BLaER1 treated with 17β-estradiol and CSF1 and Interleukin-3, amounts not matched to agents 10 nM and 100 nM (cell line): ENCODE results near the gene DIABLO.

ENCODE experiments used
- H3K27ac ChIP-seq, 11 experiments: shearing (Covaris generic); formaldehyde crosslinking; 2 replicates each; pipeline ENCODE4 v1.8.1; 2022
- H3K27me3 ChIP-seq, 11 experiments: shearing (Covaris generic); formaldehyde crosslinking; 2 replicates each; pipeline ENCODE4 v1.8.1; 2022
- H3K36me3 ChIP-seq, 11 experiments: shearing (Covaris generic); formaldehyde crosslinking; 2 replicates each; pipeline ENCODE4 v1.8.1; 2022
- H3K4me1 ChIP-seq, 10 experiments: shearing (Covaris generic); formaldehyde crosslinking; 2 replicates each; pipeline ENCODE4 v1.8.1; 2022
- H3K4me2 ChIP-seq, 11 experiments: shearing (Covaris generic); formaldehyde crosslinking; 2 replicates each; pipeline ENCODE4 v1.8.1; 2022
- H3K4me3 ChIP-seq, 10 experiments: shearing (Covaris generic); formaldehyde crosslinking; 2 replicates each; pipeline ENCODE4 v1.8.1; 2022
- H3K9ac ChIP-seq, 11 experiments: shearing (Covaris generic); formaldehyde crosslinking; 2 replicates each; pipeline ENCODE4 v1.8.1; 2022
- H3K9me3 ChIP-seq, 11 experiments: shearing (Covaris generic); formaldehyde crosslinking; replicated peaks in 1 of 11; 2 replicates each; pipeline ENCODE4 v1.8.1; 2022
- H4K20me1 ChIP-seq, 11 experiments: shearing (Covaris generic); formaldehyde crosslinking; 2 replicates each; pipeline ENCODE4 v1.8.1; 2022
- Cebpa-rat ChIP-seq, 11 experiments: shearing (Covaris generic); IDR thresholded peaks; 2 replicates each; pipeline ENCODE4 v1.8.1; 2022

The DIABLO gene

DNA sequence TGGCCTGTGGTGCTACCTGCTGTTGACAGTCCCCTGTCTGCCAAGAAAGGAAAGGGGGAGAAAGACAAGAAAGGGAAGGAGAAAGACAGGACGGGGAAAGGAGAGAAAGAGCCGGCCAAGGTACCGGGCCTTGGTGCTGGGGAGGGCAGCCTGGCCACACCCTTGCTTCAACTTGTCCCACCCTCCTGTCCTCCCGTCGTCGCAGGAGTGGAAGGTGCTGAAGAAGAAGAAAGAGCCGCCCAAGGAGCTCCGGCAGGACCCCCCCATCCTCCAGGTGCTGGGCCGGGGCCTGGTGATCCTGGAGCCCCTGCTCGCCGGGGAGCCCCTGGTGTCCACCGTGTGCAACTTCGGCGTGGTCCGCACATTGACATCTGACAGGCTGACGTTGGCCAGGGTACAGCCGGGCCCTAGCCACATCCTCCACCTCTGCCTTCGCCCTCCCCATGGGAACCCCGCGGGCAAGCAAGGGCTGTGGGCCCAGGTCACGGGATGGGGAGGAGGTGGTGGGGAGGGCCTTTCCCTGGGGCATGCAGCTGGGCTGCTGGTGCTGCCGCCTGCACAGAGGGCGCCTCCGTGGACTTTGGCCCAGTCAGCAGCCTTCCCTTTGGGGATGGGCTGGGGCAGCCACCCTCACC is 25.2 kb downstream of the DIABLO start:
- Histone ChIP-seq H3K36me3 (no peaks in the 10 kb centered on the region), H3K9ac (peak overlapping the region in 6 of 11 experiments; percentile 6 to 57 (median 18); a peak in 7 of 22 replicates), H3K4me3 (no peak overlapping the region; a peak in 1 of 20 replicates), H3K4me2 (peak overlapping the region; percentile 62 to 95 (median 83)), H3K27me3 (peaks cover 42 to 62% (median 48%) of the 10 kb centered on the region in 11 experiments), H3K27ac (peak overlapping the region in 1 of 11 experiments; percentile 14; a peak in 1 of 22 replicates), H3K9me3 (peaks cover 2 to 10% (median 4%) of the 10 kb centered on the region in 11 experiments), H4K20me1 (peaks cover 10 to 40% (median 22%) of the 10 kb centered on the region in 11 experiments; a peak in 20 of 22 replicates), H3K4me1 (peaks cover 40 to 77% (median 72%) of the 10 kb centered on the region in 10 experiments)
- TF ChIP-seq Cebpa-rat (IDR thresholded peaks at IDR 0.05) = no peak

DNA sequence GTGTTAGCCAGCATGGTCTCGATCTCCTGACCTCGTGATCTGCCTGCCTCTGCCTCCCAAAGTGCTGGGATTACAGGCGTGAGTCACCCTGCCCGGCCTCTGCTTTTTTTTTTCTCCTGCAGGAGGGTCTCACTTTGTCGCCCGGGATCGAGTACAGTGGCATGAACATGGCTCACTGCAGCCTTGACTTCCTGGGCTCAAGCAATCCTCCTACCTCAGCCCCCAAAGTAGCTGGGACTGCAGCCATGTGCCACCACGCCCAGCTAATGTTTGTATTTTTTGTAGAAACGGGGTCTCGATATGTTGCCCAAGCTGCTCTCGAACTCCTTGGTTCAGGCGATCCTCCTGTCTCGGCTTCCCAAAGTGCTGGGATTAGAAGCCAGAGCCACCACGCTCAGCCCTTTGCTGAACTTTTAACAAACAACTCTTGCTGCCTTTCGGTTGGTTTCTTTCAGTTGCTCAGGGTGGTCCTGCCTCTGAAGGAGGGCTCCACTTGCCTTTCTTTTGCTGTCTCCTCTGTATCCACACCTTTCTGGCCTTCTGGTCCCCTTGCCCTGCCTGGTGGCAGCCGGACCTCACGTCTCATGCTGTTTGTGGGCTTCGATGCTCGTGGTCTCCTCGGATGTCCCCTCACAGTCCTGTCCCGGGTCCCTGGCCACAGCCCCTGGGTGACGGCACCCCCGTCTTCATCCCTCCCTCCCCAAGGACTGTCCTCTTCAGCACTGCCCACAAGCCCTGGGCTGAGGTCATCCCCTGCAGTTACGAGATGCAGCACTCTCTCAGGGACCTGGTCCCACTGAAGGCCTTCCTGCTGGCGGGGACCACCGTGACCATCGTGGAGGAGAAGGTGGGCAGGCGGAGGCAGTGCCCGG is 26.1 kb downstream of the DIABLO start:
- H3K36me3 ChIP-seq = no peaks in the 10 kb centered on the region
- peaks cover 31 to 74% (median 70%) of the 10 kb centered on the region in 10 experiments for H3K4me1 ChIP-seq
- H3K9me3 ChIP-seq = peaks cover 12 to 19% (median 14%) of the 10 kb centered on the region in 11 experiments
- TF ChIP-seq Cebpa-rat (IDR thresholded peaks at IDR 0.05) = no peak
- H3K27ac ChIP-seq = no peak overlapping the region
- peak overlapping the region in 1 of 11 experiments; percentile 57; a peak in 3 of 22 replicates for H3K9ac ChIP-seq
- H3K4me3 ChIP-seq = no peak overlapping the region
- peaks cover under 1 to 31% (median 12%) of the 10 kb centered on the region in 11 experiments; a peak in 20 of 22 replicates for H4K20me1 ChIP-seq
- H3K4me2 ChIP-seq = peak overlapping the region in 9 of 11 experiments; percentile 70 to 95 (median 85); a peak in 18 of 22 replicates
- peaks cover 32 to 53% (median 39%) of the 10 kb centered on the region in 11 experiments for H3K27me3 ChIP-seq

DNA sequence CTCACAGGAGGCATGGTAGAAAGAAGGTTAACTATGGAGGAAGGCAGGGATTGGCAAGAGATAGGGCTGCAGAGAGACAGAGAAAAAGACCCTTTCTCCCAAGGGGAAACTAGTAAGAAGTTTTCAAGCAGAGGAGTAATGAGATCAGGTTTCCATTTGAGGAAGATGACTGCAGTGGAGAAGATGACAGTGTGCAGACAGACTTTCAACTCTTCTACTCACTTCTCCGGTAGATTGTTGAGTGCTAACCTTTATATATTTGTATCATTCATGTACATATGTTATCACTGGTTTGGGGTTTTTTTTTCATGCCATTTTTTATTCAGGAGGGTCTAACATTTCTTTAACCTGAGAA is 28.3 kb downstream of the DIABLO start:
- Histone ChIP-seq H3K4me2 (peak overlapping the region; percentile 22 to 94 (median 70); a peak in 21 of 22 replicates), H3K27ac (no peak overlapping the region), H3K4me1 (peaks cover 22 to 60% (median 54%) of the 10 kb centered on the region in 10 experiments), H3K36me3 (no peaks in the 10 kb centered on the region), H3K4me3 (no peak overlapping the region), H3K9me3 (peaks cover 12 to 25% (median 19%) of the 10 kb centered on the region in 11 experiments), H3K27me3 (peaks cover 11 to 32% (median 17%) of the 10 kb centered on the region in 11 experiments), H4K20me1 (peaks cover 0 to 13% (median 0%) of the 10 kb centered on the region in 11 experiments; a peak in 4 of 22 replicates), H3K9ac (no peak overlapping the region)
- TF ChIP-seq Cebpa-rat (IDR thresholded peaks at IDR 0.05) = no peak

DNA sequence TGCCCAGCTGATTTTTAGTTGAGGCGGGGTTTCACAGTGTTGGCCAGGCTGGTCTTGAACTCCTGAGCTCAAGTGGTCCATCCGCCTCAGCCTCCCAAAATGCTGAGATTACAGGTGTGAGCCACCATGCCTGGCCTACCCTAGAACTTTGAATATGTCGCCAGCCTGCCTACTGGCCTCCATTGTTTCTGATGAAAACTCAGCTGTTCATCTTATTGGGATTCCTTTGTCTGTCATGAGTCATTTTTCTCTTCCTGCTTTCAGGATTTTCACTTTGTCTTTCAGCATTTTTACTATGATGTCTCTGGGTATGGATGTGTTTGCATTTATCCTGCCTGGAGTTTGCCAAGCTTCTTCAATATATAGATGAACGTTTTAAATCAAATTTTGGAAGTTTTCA is 30.4 kb downstream of the DIABLO start:
- no peak for TF ChIP-seq Cebpa-rat (IDR thresholded peaks at IDR 0.05)
- Histone ChIP-seq H3K9ac (no peak overlapping the region), H4K20me1 (peaks cover 0 to 7% (median 0%) of the 10 kb centered on the region in 11 experiments; a peak in 3 of 22 replicates)

DNA sequence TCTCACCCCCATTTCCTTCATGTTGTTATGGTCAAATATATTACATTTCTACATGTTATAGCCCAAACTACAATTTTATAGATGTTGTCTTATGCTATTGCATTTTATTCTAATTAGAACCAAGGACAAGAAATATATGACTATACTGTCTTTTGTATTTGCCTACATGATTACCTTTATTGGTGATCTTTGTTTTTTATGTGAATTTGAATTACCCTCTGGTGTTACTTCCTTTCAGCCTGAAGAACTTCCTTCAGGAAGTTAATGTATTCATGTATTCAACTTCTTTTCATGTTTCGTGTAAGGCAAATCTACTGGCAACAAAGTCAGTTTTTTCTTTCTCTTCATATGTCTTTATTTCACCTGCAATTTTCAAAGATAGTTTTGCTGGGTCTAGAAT is 31.0 kb downstream of the DIABLO start:
- Histone ChIP-seq H3K27ac (no peak overlapping the region), H3K9ac (no peak overlapping the region), H3K4me1 (peaks cover 9 to 53% (median 46%) of the 10 kb centered on the region in 10 experiments), H4K20me1 (peaks cover 0 to 7% (median 0%) of the 10 kb centered on the region in 11 experiments; a peak in 2 of 22 replicates), H3K4me2 (no peak overlapping the region), H3K27me3 (peaks cover 0 to 4% (median 0%) of the 10 kb centered on the region in 11 experiments; a peak in 4 of 22 replicates), H3K36me3 (no peaks in the 10 kb centered on the region), H3K4me3 (no peak overlapping the region), H3K9me3 (peaks cover 12 to 25% (median 19%) of the 10 kb centered on the region in 11 experiments)
- no peak for TF ChIP-seq Cebpa-rat (IDR thresholded peaks at IDR 0.05)

More for the DNA sequence above, 30.4 kb downstream of the DIABLO start:
- no peaks in the 10 kb centered on the region for H3K36me3 ChIP-seq
- no peak overlapping the region for H3K4me3 ChIP-seq
- H3K4me1 ChIP-seq = peaks cover 10 to 57% (median 52%) of the 10 kb centered on the region in 10 experiments
- H3K27me3 ChIP-seq = peaks cover 0 to 10% (median 0%) of the 10 kb centered on the region in 11 experiments; a peak in 9 of 22 replicates
- peaks cover 12 to 25% (median 19%) of the 10 kb centered on the region in 11 experiments for H3K9me3 ChIP-seq
- no peak overlapping the region for H3K27ac ChIP-seq
- no peak overlapping the region for H3K4me2 ChIP-seq

DNA sequence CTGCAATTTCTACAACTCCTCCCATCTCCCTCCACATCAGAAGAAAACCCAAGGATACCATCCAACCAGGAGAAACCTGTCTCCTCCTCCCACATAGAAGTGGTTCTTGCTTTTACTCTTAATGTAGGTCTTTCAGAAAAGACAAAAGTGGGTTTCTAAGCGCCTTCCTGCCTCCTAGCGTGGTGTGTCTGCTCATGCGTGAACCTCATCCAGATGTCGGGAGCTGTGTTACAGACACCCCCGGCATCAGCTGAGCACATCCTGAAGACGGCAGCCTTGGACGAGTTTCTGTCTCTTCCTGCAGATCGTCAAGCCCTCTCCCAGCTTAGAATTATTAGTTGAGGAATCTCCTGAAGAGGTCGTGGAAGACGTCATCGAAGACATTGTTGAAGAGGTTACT is 33.4 kb downstream of the DIABLO start:
- H3K9me3 ChIP-seq = peaks cover 12 to 25% (median 19%) of the 10 kb centered on the region in 11 experiments
- no peaks in the 10 kb centered on the region for H3K27me3 ChIP-seq
- H3K36me3 ChIP-seq = no peaks in the 10 kb centered on the region
- H3K4me2 ChIP-seq = peak overlapping the region in 9 of 11 experiments; percentile 31 to 69 (median 61); a peak in 17 of 22 replicates
- peak overlapping the region in 2 of 11 experiments; percentile 3 to 28; a peak in 2 of 22 replicates for H3K27ac ChIP-seq
- H3K4me1 ChIP-seq = peaks cover 0 to 36% (median 22%) of the 10 kb centered on the region in 10 experiments; a peak in 17 of 20 replicates
- peaks cover 0 to 7% (median 0%) of the 10 kb centered on the region in 11 experiments; a peak in 1 of 22 replicates for H4K20me1 ChIP-seq
- H3K4me3 ChIP-seq = no peak overlapping the region
- no peak for TF ChIP-seq Cebpa-rat (IDR thresholded peaks at IDR 0.05)
- peak overlapping the region in 1 of 11 experiments; percentile 47; a peak in 2 of 22 replicates for H3K9ac ChIP-seq

DNA sequence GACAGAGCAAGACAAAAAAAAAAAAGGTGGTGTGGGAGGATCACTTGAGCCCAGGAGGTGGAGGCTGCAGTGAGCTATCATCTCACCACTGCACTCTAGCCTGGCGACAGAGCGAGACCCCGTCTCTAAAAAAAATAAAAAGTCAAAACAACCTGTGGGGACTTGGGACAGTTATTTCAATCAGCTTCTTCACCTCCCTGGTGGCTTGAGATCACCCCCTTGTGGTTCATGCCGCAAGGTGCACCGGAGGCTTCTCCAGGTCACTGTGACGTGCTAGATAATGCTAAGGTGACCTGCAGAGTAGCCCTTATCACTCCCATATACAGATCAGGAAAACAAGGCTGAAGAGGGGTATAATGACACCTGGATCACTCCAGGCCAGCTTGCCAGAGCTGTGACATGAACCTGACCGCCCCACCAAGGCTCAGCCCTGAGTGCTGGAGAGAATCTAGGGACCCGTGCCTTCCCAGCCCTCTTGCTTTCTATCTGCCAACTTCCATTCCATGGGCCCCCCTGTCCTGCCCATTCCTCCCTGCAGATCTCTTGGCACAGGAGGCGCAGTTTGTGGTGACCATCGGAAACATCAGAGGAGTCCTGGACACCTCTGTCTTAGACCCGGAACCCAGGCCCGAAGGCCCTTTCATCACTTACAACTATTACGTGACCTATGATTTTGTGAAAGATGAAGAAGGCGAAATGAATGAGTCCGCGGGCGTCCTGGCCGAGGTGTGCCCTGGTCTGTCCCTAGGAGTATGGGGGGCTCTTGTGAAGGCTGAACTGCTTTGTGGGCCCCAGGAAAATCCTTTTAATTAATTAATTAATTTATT is 34.8 kb downstream of the DIABLO start:
- H3K4me2 ChIP-seq = peak overlapping the region in 3 of 11 experiments; percentile 47 to 69 (median 65); a peak in 4 of 22 replicates
- no peak for TF ChIP-seq Cebpa-rat (IDR thresholded peaks at IDR 0.05)
- no peaks in the 10 kb centered on the region for H3K36me3 ChIP-seq
- H4K20me1 ChIP-seq = peaks cover 0 to 7% (median 0%) of the 10 kb centered on the region in 11 experiments; a peak in 1 of 22 replicates
- H3K9ac ChIP-seq = no peak overlapping the region
- peak overlapping the region in 1 of 11 experiments; percentile 28; a peak in 2 of 22 replicates for H3K27ac ChIP-seq
- H3K9me3 ChIP-seq = peaks cover 12 to 20% (median 18%) of the 10 kb centered on the region in 11 experiments
- H3K4me1 ChIP-seq = peaks cover 0 to 29% (median 18%) of the 10 kb centered on the region in 10 experiments; a peak in 16 of 20 replicates
- H3K27me3 ChIP-seq = no peaks in the 10 kb centered on the region
- no peak overlapping the region for H3K4me3 ChIP-seq
